IPS-18a (cell line): ENCODE results near the gene KCTD1.

Source experiments
- H3K27ac ChIP-seq: one replicate; pipeline ENCODE4 v1.5.1; 2013; ENCODE audit warnings: low read length
- H3K27me3 ChIP-seq: one replicate; pipeline ENCODE4 v1.6.1; 2013; ENCODE audit warnings: mild to moderate bottlenecking, low read length; ENCODE audit not compliant: control insufficient read depth, insufficient read depth
- H3K36me3 ChIP-seq: one replicate; pipeline ENCODE4 v1.6.1; 2013; ENCODE audit warnings: low read depth, low read length; ENCODE audit not compliant: control insufficient read depth
- H3K4me1 ChIP-seq: one replicate; pipeline ENCODE4 v1.6.1; 2013; ENCODE audit warnings: low read depth, low read length; ENCODE audit not compliant: control insufficient read depth
- H3K4me3 ChIP-seq: one replicate; pipeline ENCODE4 v1.5.1; 2013; ENCODE audit warnings: low read length
- H3K9ac ChIP-seq: one replicate; pipeline ENCODE4 v1.6.1; 2013; ENCODE audit warnings: mild to moderate bottlenecking, low read length, moderate library complexity
- H3K9me3 ChIP-seq: one replicate; pipeline ENCODE4 v1.6.1; 2013; ENCODE audit warnings: low read depth, low read length; ENCODE audit not compliant: control insufficient read depth

Gene KCTD1

DNA sequence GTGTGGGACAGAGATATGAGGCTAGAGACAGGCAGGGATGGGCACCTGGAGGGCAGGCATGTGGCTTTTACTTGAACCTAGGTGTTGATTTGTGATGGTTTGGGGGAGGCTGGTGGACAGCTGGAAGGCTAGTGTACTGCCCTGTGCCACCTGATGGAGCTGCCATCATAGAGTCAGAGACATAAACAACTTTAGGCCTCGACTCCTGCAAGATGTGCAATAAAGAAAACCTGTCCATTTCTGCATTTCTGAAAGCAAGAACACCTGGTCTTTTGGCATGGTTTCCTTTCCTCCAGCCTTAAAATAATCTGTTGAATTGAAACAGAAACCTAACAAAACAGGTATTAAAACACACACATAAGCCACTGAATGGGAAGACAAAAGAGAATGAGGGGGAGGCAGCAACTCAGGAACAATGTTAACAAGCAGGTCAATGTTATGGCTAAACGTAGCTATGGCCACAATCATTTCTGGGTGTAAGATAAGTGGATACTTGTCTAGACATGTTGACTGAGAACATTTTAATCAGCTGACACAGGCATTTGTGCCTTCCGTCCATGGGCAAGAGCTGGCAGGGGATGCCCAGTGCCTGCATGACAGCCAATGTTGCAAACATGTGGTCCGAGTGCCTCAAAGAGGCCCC is 87.8 kb downstream of the KCTD1 start:
- H3K36me3 ChIP-seq = peaks cover under 1% of the 10 kb centered on the region
- H3K4me1 ChIP-seq = peaks cover 10% of the 10 kb centered on the region
- H3K9ac ChIP-seq = no peak overlapping the region
- peaks cover 11% of the 10 kb centered on the region for H3K27me3 ChIP-seq
- no peak overlapping the region for H3K27ac ChIP-seq
- H3K4me3 ChIP-seq = no peak overlapping the region
- H3K9me3 ChIP-seq = no peaks in the 10 kb centered on the region

DNA sequence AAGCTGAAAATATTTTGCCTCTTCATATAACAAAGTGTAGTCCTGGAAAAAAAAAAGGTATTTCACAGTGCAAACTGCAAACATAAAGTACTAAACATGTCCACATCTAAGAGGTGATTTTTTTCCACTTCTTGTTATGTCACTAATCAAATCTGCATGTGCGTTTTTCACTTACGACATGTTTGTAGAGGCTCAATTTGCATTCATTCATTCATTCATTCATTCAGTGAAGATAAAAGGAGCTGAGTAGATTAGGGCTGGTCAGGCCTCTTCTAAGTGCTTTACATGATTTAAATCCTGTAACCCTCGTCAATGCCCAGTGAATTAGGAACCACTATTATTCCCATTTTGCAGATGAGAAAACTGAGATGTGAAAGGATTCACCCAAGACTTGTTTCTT is 88.5 kb downstream of the KCTD1 start:
- no peak overlapping the region for H3K27ac ChIP-seq
- H3K4me3 ChIP-seq = no peak overlapping the region
- H3K36me3 ChIP-seq = peaks cover 2% of the 10 kb centered on the region
- no peaks in the 10 kb centered on the region for H3K9me3 ChIP-seq
- peaks cover 10% of the 10 kb centered on the region for H3K4me1 ChIP-seq
- H3K9ac ChIP-seq = no peak overlapping the region
- peaks cover 11% of the 10 kb centered on the region for H3K27me3 ChIP-seq

DNA sequence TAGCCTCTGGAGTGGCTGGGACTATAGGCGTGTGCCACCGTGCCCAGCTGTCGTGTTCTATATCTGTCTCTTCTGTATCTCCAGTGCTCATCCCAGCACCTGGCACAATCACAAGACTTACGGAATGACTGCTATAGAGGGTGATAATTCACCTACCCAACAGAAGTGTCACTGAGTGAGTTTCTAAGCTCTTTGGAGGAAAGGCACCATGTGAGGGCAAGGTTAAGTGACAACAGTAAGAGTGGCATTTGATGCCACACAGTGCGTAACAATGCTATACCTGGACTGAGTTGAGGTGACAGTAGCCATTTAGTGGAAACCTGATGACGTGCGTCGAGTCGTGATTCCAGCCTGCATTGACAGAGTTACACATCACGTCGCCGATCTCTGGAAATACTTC is 89.0 kb downstream of the KCTD1 start:
- peaks cover 5% of the 10 kb centered on the region for H3K36me3 ChIP-seq
- H3K27me3 ChIP-seq = peaks cover 11% of the 10 kb centered on the region
- peaks cover 10% of the 10 kb centered on the region for H3K4me1 ChIP-seq
- H3K9ac ChIP-seq = no peak overlapping the region
- no peak overlapping the region for H3K4me3 ChIP-seq
- no peak overlapping the region for H3K27ac ChIP-seq
- no peaks in the 10 kb centered on the region for H3K9me3 ChIP-seq

GRCh38 chr18:26458526-26459232 is 89.7 kb downstream of the KCTD1 start:
- H3K4me3 ChIP-seq = no peak overlapping the region
- H3K27ac ChIP-seq = no peak overlapping the region
- H3K9me3 ChIP-seq = no peaks in the 10 kb centered on the region
- H3K27me3 ChIP-seq = peaks cover 11% of the 10 kb centered on the region
- H3K36me3 ChIP-seq = peaks cover 6% of the 10 kb centered on the region
- H3K4me1 ChIP-seq = peaks cover 10% of the 10 kb centered on the region
- no peak overlapping the region for H3K9ac ChIP-seq

DNA sequence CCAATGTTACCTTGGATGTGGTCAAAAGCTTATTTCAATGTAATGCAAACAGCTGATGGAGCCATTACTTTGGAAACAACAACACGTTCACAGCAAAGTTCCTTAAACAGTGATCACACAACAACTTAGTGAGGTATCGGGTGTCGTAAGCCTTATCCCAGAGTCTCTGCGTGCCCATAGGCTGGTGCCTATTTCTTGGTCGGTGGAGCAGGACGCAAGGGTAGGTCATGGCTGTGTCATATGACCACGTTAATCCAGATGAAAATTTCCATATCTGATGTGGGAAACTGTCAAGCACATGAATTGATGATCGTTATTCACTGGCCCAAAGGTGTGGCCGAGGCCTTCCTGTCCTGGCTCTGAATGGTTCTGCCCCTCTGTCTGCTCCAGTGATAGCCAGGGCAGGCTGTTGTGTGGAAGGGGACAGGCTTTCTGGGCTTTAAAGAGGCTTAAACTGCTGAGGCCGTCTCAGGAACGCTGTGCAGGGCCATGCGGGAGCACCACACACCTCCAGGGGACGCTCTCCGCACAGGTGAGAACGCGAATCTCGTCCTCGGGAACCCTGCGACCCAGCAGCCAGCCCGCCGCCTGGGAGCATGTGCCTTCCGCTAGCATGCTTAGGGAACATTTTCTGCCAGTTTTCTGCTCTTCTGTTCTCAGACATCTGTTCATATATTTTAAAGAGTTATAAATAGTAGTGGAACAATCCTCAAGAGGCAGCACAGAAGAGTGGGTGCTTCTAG is 90.6 kb downstream of the KCTD1 start:
- peaks cover 10% of the 10 kb centered on the region for H3K4me1 ChIP-seq
- peaks cover 11% of the 10 kb centered on the region for H3K27me3 ChIP-seq
- H3K36me3 ChIP-seq = peaks cover 6% of the 10 kb centered on the region
- H3K27ac ChIP-seq = no peak overlapping the region
- H3K9me3 ChIP-seq = no peaks in the 10 kb centered on the region
- H3K4me3 ChIP-seq = no peak overlapping the region
- no peak overlapping the region for H3K9ac ChIP-seq

GRCh38 chr18:26457195-26457594 is 91.2 kb downstream of the KCTD1 start:
- no peaks in the 10 kb centered on the region for H3K9me3 ChIP-seq
- H3K9ac ChIP-seq = no peak overlapping the region
- peaks cover 11% of the 10 kb centered on the region for H3K27me3 ChIP-seq
- no peak overlapping the region for H3K4me3 ChIP-seq
- no peak overlapping the region for H3K27ac ChIP-seq
- peaks cover 10% of the 10 kb centered on the region for H3K4me1 ChIP-seq
- peaks cover 6% of the 10 kb centered on the region for H3K36me3 ChIP-seq

- Histone ChIP-seq H3K4me3 (no peak overlapping the region), H3K4me1 (peaks cover 10% of the 10 kb centered on the region), H3K9ac (no peak overlapping the region), H3K27me3 (peaks cover 11% of the 10 kb centered on the region), H3K27ac (no peak overlapping the region), H3K36me3 (peaks cover 6% of the 10 kb centered on the region), H3K9me3 (no peaks in the 10 kb centered on the region)
These were observed 92.3 kb downstream of the KCTD1 start for GRCh38 chr18:26456070-26456491.

- Histone ChIP-seq H3K4me3 (no peak overlapping the region), H3K36me3 (peaks cover 6% of the 10 kb centered on the region), H3K4me1 (peaks cover 10% of the 10 kb centered on the region), H3K9me3 (no peaks in the 10 kb centered on the region), H3K27me3 (peaks cover 11% of the 10 kb centered on the region), H3K9ac (no peak overlapping the region), H3K27ac (no peak overlapping the region)
These were observed 92.7 kb downstream of the KCTD1 start for GRCh38 chr18:26455639-26456038.

GRCh38 chr18:26454616-26455015 is 93.7 kb downstream of the KCTD1 start:
- Histone ChIP-seq H3K9ac (no peak overlapping the region), H3K36me3 (peaks cover 6% of the 10 kb centered on the region), H3K27me3 (peaks cover 11% of the 10 kb centered on the region), H3K27ac (no peak overlapping the region), H3K4me1 (peaks cover 10% of the 10 kb centered on the region), H3K9me3 (no peaks in the 10 kb centered on the region), H3K4me3 (no peak overlapping the region)

- Histone ChIP-seq H3K4me1 (peaks cover 10% of the 10 kb centered on the region), H3K9me3 (no peaks in the 10 kb centered on the region), H3K27ac (no peak overlapping the region), H3K36me3 (peaks cover 6% of the 10 kb centered on the region), H3K27me3 (peaks cover 11% of the 10 kb centered on the region), H3K4me3 (no peak overlapping the region), H3K9ac (no peak overlapping the region)
These were observed 94.2 kb downstream of the KCTD1 start for GRCh38 chr18:26454192-26454591.

- peaks cover 3% of the 10 kb centered on the region for H3K27me3 ChIP-seq
- no peak overlapping the region for H3K4me3 ChIP-seq
- no peaks in the 10 kb centered on the region for H3K9me3 ChIP-seq
- H3K27ac ChIP-seq = no peak overlapping the region
- H3K36me3 ChIP-seq = peaks cover 6% of the 10 kb centered on the region
- H3K9ac ChIP-seq = no peak overlapping the region
- H3K4me1 ChIP-seq = peaks cover 13% of the 10 kb centered on the region
These were observed 94.9 kb downstream of the KCTD1 start for GRCh38 chr18:26453386-26453901.
